Muscle of back (tissue), 11 donors: ENCODE data around the gene NAV1. TPM values are rescaled to one million over a fixed set of nuclear protein-coding genes. Genes with fewer than 3 reads are reported as not detected.
"Not testable (repeated sequence)": the region's sequence is repeated elsewhere in the genome, so short reads cannot be mapped to it uniquely, and the experiment has no call there.

Source experiments
- DNase-seq, 3 donors: peaks; one replicate each; pipeline versions ENCODE4 v3.0.0 to v3.0.0-alpha.2; 2013
- polyA plus RNA-seq, 10 donors: library from polyadenylated mRNA; unstranded; fragments of 120-200 nt; gene quantifications; one replicate each; pipeline ENCODE4 v1.2.1, GENCODE V29; 2013; ENCODE audit not compliant: insufficient read length in 10 of 10

The NAV1 gene
- polyA plus RNA-seq, 10 donors: 16.4 to 32.6 (median 23.5) TPM

DNA sequence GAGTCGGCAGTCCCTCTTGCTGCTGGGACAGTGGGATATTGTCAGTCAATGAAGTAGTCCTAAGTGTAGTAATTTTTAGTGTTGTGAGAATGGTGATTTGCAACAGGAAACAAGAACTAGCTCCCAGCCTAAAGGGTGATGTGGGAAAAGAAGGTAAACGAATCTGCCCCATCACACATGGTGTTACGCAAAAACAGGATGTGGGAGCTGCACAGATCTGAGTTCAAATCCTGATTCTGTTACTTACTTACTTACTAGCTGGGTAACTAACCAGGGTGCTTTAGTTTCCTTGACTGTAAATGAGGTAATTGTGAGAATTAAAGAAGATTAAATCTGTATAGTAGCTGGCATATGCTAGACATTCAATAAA lies 22.3 kb downstream of the NAV1 start:
- no peak for DNase-seq

- DNase-seq: no peak
Measured at GRCh38 chr1:201561601-201562000, 22.7 kb downstream of the NAV1 start.

- peak in 2 of 3 donors; percentile 61 to 73 for DNase-seq
Measured at GRCh38 chr1:201562257-201562656, 23.3 kb downstream of the NAV1 start.

GRCh38 chr1:201562659-201563405 lies 23.9 kb downstream of the NAV1 start:
- DNase-seq: peak in 1 of 3 donors; percentile 84

GRCh38 chr1:201563406-201563780 lies 24.5 kb downstream of the NAV1 start:
- DNase-seq: no peak

- DNase-seq: no peak
Measured at GRCh38 chr1:201563941-201564340, 25.0 kb downstream of the NAV1 start.

DNA sequence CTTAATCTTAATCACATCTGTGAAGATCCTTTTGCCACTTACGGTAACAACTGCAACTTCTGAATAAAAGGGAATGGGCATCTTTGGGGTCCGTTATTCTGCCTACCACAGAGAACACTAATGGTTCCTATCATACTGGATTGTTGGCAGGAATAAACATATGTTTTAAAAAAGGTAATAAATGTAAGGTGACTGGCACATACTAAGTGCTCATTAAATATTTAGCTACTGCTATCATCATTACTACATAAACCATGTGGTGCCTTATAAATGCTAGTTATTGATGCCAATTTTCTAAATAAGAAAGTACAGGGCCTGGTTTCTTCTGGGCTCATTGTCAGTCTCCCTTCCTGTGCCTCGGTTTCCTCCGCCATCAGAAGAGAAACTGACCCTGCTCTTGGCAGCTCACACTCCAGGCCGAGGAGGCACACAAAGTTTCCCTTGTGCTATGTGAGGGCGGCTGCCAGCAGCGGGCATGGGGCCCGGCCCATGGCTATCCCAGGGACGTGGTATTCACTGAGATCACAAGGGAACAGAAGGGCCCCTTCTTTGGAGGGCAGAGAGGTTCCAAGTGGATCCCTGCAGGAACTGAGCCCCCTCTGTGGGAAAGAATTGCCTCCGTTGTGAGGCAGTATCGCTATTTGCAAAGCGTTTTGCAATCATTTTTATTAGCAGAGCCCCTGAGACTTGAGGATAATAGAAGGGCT lies 26.2 kb downstream of the NAV1 start:
- no peak for DNase-seq

DNA sequence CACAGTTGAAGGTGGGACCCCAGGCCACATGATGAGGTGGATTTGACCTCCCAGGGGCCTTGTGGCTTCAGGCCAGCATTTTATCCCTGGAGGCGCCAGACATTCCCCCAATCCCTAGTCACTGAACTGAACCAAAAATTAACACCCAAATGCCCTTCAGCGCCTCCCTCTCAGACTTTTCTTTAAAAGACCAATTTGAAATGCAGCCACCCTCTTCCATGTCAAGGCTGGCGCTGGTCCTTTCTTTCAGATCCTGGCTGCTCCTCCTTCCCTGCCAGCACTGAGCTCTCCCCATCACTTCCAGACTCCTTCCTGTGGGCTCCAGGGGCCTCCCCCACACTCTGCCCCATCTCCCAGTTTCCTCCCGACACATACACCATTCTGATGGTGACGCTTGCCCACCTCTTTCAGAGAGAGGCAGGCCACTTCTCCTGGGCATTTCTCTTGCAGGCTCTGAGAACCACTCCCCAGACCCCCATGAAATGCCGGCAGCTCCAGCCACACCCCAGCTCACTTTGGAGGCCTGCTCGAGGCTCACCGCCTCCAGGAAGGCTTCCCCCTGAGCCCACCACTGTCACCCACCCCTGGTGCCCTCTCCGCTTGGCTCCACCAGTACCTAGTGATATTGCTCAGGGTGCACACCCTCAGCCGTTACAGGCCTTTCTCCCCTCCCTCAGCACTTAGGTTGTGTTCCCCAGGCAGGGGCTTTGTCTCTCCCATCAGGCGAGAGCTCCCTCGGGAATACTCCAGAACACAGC lies 27.0 kb downstream of the NAV1 start:
- DNase-seq: no peak

- no peak for DNase-seq
Measured at GRCh38 chr1:201566529-201566823, 27.5 kb downstream of the NAV1 start.

- DNase-seq: no peak
Measured at GRCh38 chr1:201566933-201567801, 28.2 kb downstream of the NAV1 start.

DNA sequence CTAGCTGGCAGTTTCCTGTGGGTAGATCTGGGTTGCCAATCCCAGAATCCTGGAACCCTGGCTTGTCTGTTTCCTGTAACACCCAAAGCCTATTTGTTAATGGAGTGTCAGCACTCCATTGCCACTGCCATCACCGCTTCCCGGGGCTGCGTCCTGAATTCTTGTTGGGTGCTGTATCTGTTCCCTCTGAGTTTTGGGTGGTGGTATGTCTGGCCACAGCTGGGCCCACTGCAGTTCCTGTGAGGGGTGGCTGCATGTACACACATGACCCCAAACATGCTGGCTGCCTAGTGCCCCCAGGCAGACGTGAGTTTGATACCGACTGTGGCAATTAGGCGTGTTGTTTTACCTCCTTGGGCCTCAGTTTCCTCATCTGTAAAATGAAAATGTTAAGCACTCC lies 29.3 kb downstream of the NAV1 start:
- no peak for DNase-seq

GRCh38 chr1:201568859-201569294 lies 29.9 kb downstream of the NAV1 start:
- DNase-seq: no peak

- no peak for DNase-seq
Measured at GRCh38 chr1:201570181-201570885, 31.4 kb downstream of the NAV1 start.

DNA sequence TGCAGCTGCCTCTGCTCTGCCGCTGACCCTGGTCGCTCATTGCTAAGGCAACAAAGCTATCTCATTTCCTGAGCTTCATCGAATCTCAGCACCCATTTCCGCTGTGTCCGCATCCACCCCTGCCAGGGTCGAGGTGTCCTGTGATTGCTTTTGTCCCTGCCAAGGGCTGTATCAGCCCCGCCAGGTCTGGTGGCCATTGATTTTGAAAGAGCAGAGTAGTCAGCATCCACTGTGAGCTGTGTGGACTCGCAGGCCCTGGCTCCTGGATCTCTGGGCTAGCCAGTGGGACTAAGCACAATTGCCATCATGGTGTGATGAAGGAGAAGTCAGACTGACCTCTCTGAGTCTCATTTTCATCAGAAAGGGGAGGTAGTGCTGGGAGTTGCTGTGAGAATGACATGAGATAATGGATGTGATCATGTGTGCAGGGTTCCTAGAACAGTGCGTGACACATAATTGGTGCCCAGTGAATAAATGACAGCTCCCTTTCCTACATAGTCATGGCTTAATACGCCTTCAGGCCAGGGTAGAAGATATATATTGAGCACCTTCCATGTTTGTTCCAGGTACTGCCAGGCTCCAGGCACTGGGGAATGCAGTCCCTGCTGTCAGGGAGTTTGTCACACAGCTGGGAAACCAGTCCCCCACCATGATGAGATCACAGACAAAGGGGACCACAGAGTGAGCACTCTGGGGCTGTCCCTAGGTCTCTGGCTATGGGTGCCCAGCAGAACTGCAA lies 32.1 kb downstream of the NAV1 start:
- no peak for DNase-seq

GRCh38 chr1:201573030-201573429 lies 34.1 kb downstream of the NAV1 start:
- no peak for DNase-seq

- DNase-seq: no peak
Measured at GRCh38 chr1:201573923-201574322, 35.0 kb downstream of the NAV1 start.

DNA sequence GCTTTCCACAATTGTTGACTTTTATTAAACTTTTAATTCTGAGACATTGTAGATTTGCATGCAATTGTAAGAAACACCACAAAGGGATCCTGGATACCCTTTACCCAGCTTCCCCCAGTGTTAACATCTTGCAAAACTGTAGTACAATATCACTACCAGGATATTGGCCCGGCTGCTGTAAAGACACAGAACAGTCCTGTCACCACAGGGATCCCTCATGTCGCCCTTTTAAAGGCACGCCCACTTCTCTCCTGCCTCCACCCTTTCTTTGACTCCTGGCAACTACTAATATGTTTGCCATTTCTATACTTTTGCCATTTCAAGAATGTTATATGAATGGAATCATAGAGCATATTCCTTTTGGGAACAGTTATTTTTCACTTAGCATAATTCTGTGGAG lies 37.0 kb downstream of the NAV1 start:
- DNase-seq: no peak

GRCh38 chr1:201576914-201577313 lies 38.0 kb downstream of the NAV1 start:
- DNase-seq: no peak

DNA sequence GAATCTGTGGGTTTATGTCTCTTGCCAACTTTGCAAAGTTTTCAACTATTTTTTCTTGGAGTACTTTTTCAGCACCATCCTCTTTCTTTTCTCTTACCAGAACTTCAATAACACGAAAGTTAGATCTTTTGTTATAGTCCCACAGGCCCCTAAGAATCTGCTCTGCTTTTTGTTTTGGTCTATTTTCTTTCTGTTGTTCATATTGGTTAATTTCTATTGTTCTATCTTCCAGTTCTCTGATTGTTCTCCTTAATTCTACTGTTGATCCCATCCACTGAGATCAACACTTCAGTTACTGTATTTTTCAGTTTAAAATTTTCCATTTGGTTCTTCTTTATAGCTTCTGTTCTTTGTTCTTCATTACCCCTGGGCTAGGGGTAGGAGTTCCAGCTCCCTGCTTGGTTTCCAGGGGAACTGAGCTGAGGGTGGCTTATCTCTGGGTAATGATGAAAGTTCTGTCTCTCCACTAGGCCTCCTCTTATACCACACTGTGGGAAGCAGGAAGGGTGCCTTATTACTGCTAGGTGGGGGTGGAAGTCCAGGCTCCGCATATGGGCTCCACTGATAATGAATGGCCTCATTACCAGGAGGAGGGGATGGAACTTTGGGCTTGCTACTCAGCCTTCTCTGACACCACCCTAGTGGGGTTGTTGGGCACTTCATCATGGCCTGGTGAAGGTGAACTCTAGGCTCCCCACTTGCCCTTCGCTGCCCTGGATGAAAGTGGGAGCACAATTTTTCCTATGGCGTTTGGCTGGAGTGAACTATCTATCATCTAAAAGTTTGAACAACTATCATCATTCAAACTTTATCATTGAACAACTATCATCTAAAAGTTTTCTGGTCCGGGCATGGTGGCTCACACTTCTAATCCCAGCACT lies 39.3 kb downstream of the NAV1 start:
- no peak for DNase-seq

DNA sequence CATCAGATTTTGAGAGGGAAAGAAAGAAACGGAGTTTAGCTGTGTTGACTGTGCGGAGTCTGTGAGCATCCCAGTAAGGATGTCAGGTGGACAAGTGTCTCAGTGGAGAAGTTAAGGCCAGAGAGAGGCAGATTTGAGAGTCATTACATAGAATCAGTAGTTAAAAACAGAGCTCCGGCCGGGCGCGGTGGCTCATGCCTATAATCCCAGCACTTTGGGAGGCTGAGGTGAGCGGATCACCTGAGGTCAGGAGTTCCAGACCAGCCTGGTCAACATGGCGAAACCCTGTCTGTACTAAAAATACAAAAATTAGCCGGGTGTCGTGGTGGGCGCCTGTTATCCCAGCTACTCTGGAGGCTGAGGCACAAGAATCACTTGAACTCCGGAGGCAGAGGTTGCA lies 42.4 kb downstream of the NAV1 start:
- not testable (repeated sequence) for DNase-seq
